ENCODE results near the gene PALD1. TPM values are rescaled to one million over a fixed set of nuclear protein-coding genes. Genes with fewer than 3 reads are reported as not detected.

PALD1 gene
- total RNA-seq, 1 donor from 2014 or later, result 4.1 TPM

GRCh38 chr10:70462349-70462984 is 16.1 kb upstream of the PALD1 start:
- no peak for TF ChIP-seq CTCF (IDR thresholded peaks at IDR 0.05)
- H3K36me3 Mint-ChIP-seq (ENCODE audit: low read depth), result no peaks in the 10 kb centered on the region
- peaks cover 33% of the 10 kb centered on the region for H3K4me1 Mint-ChIP-seq (ENCODE audit: low read depth)
- H3K9me3 Mint-ChIP-seq (ENCODE audit: low read depth), result no peaks in the 10 kb centered on the region
- H3K27me3 Mint-ChIP-seq (ENCODE audit: low read depth), result no peaks in the 10 kb centered on the region
- no peak overlapping the region for H3K27ac Mint-ChIP-seq (ENCODE audit: unreplicated experiment)
- DNase-seq (ENCODE audit: low spot score), result no peak
- no peak overlapping the region for H3K4me3 Mint-ChIP-seq (ENCODE audit: unreplicated experiment)

- H3K9me3 Mint-ChIP-seq (ENCODE audit: low read depth), result no peaks in the 10 kb centered on the region
- H3K27ac Mint-ChIP-seq (ENCODE audit: unreplicated experiment), result no peak overlapping the region
- no peak for TF ChIP-seq CTCF (IDR thresholded peaks at IDR 0.05)
- DNase-seq (ENCODE audit: low spot score), result no peak
- no peaks in the 10 kb centered on the region for H3K36me3 Mint-ChIP-seq (ENCODE audit: low read depth)
- H3K27me3 Mint-ChIP-seq (ENCODE audit: low read depth), result peaks cover 2% of the 10 kb centered on the region
- no peak overlapping the region for H3K4me3 Mint-ChIP-seq (ENCODE audit: unreplicated experiment)
- H3K4me1 Mint-ChIP-seq (ENCODE audit: low read depth), result peaks cover 17% of the 10 kb centered on the region
These were observed 13.3 kb upstream of the PALD1 start for GRCh38 chr10:70465278-70465677.

GRCh38 chr10:70465832-70466231 is 12.7 kb upstream of the PALD1 start:
- Mint-ChIP-seq H3K36me3 (ENCODE audit: low read depth) (no peaks in the 10 kb centered on the region), H3K9me3 (ENCODE audit: low read depth) (no peaks in the 10 kb centered on the region), H3K4me1 (ENCODE audit: low read depth) (peaks cover 17% of the 10 kb centered on the region), H3K4me3 (ENCODE audit: unreplicated experiment) (no peak overlapping the region), H3K27ac (ENCODE audit: unreplicated experiment) (no peak overlapping the region), H3K27me3 (ENCODE audit: low read depth) (peaks cover 2% of the 10 kb centered on the region)
- TF ChIP-seq CTCF (IDR thresholded peaks at IDR 0.05), result no peak
- DNase-seq (ENCODE audit: low spot score), result no peak

- no peak for DNase-seq (ENCODE audit: low spot score)
- TF ChIP-seq CTCF (IDR thresholded peaks at IDR 0.05), result no peak
- Mint-ChIP-seq H3K27me3 (ENCODE audit: low read depth) (peaks cover 2% of the 10 kb centered on the region), H3K4me1 (ENCODE audit: low read depth) (peaks cover 15% of the 10 kb centered on the region), H3K27ac (ENCODE audit: unreplicated experiment) (no peak overlapping the region), H3K9me3 (ENCODE audit: low read depth) (no peaks in the 10 kb centered on the region), H3K36me3 (ENCODE audit: low read depth) (no peaks in the 10 kb centered on the region), H3K4me3 (ENCODE audit: unreplicated experiment) (no peak overlapping the region)
These were observed 11.6 kb upstream of the PALD1 start for GRCh38 chr10:70466951-70467350.

GRCh38 chr10:70472799-70473454 is 5.6 kb upstream of the PALD1 start:
- Mint-ChIP-seq H3K27ac (ENCODE audit: unreplicated experiment) (no peak overlapping the region), H3K4me1 (ENCODE audit: low read depth) (peaks cover 3% of the 10 kb centered on the region), H3K36me3 (ENCODE audit: low read depth) (no peaks in the 10 kb centered on the region), H3K4me3 (ENCODE audit: unreplicated experiment) (no peak overlapping the region), H3K27me3 (ENCODE audit: low read depth) (peaks cover 7% of the 10 kb centered on the region), H3K9me3 (ENCODE audit: low read depth) (no peaks in the 10 kb centered on the region)
- no peak for TF ChIP-seq CTCF (IDR thresholded peaks at IDR 0.05)
- no peak for DNase-seq (ENCODE audit: low spot score)

All from chondrocyte (in vitro differentiated cells).